ENCODE results near the gene GPC3. TPM values are rescaled to one million over a fixed set of nuclear protein-coding genes. Genes with fewer than 3 reads are reported as not detected.

The GPC3 gene
- total and polyA plus RNA-seq, 2 of the 4 experiments (the other 2 are of a cell fraction) = not detected

DNA sequence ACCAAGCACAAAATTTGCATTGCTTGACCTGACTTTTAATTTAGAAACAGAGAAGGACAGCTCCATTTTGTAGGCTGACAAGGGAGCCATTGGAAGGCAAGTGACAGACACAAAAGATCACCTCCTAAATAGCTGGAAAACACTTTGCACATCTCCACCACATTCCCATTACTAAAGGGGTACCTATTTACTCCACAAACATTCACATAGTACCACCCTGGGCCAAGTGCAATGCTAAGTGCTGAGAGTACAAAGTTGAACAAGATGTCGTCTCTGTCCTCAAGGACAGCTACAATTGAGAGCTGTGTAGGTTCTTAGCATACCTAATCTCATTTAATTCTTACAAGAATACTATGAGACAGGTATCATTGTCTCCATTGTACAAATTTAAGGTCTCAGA, 417.3 kb downstream of the GPC3 start:
- H2BK15ac ChIP-seq (ENCODE audit: low read depth, low read length) = no peak overlapping the region
- no peak overlapping the region for H3K18ac ChIP-seq (ENCODE audit: low read depth, low read length)
- no peaks in the 10 kb centered on the region for H3K9me3 ChIP-seq (ENCODE audit: control insufficient read depth, insufficient read depth, low read length)
- H2BK120ac ChIP-seq (ENCODE audit: low read depth, low read length) = no peak overlapping the region
- DNase-seq (no peak), ATAC-seq (ENCODE audit: low read depth) (no peak)
- dilution Hi-C loops (cut with HindIII; ENCODE audit: low sequenced_read_pairs, unreplicated experiment) (no loop called here), in situ Hi-C loops (cut with MboI; ENCODE audit: low sequenced_read_pairs) (no loop called here), intact Hi-C loops (cut with micrococcal nuclease) (no loop called here)
- H3K4me2 ChIP-seq (ENCODE audit: low read depth, low read length) = no peak overlapping the region
- H3K4ac ChIP-seq (ENCODE audit: low read depth, low read length) = no peak overlapping the region
- H3K56ac ChIP-seq (ENCODE audit: extremely low read depth, insufficient read depth, low read length) = no peak overlapping the region
- no peak overlapping the region for H2BK20ac ChIP-seq (ENCODE audit: low read depth, low read length)
- H3K4me1 ChIP-seq (ENCODE audit: control insufficient read depth, insufficient read depth, low read length) = no peaks in the 10 kb centered on the region
- H3K23ac ChIP-seq (ENCODE audit: low read depth, low read length) = no peak overlapping the region
- no peak overlapping the region for H4K8ac ChIP-seq (ENCODE audit: low read depth in 2 of 2, low read length in 2 of 2)
- TF ChIP-seq CEBPB (IDR thresholded peaks at IDR 0.05; ENCODE audit: low read depth, low read length) (no peak), RFX5 (IDR thresholded peaks at IDR 0.05; ENCODE audit: low read depth, low read length) (no peak), POLR2A (IDR thresholded peaks at IDR 0.05; ENCODE audit: low read depth, low read length) (no peak), SMC3 (IDR thresholded peaks at IDR 0.05; ENCODE audit: low read depth, low read length) (no peak), BHLHE40 (IDR thresholded peaks at IDR 0.05; ENCODE audit: low read depth, low read length) (no peak), ELK1 (IDR thresholded peaks at IDR 0.05; ENCODE audit: borderline replicate concordance, low read depth, low read length) (no peak)
- no peak overlapping the region for H2AK5ac ChIP-seq (ENCODE audit: low read depth, low read length)
- no peaks in the 10 kb centered on the region for H3K9me1 ChIP-seq (ENCODE audit: insufficient read depth, low read length)
- no TSS peak for BruUV-seq (replicated peaks)
- no peak overlapping the region for H4K5ac ChIP-seq (ENCODE audit: low read depth, low read length)
- no peaks in the 10 kb centered on the region; the same call in none of the 2 replicates for H3K27me3 ChIP-seq (ENCODE audit: control insufficient read depth, insufficient read depth, low read length)
- no peaks in the 10 kb centered on the region for H3K79me1 ChIP-seq (ENCODE audit: low read depth in 1 of 2, low read length in 2 of 2)
- no peak overlapping the region for H2BK5ac ChIP-seq (ENCODE audit: low read depth, low read length, poor library complexity, severe bottlenecking)
- H3K9ac ChIP-seq (ENCODE audit: low read depth, low read length) = no peak overlapping the region
- no peak overlapping the region for H3K14ac ChIP-seq (replicated peaks; ENCODE audit: low read depth, low read length)
- H2AK9ac ChIP-seq (replicated peaks; ENCODE audit: low read depth, low read length, poor library complexity) = no peak overlapping the region
- H3K4me3 ChIP-seq (ENCODE audit: insufficient read depth, low read depth, low read length) = no peak overlapping the region
- CTCF ChIA-PET = no interaction called here
- POLR2A ChIA-PET (ENCODE audit: unreplicated experiment) = no interaction called here
- no peak overlapping the region for H3K27ac ChIP-seq (ENCODE audit: insufficient read depth, low read length)
- H4K91ac ChIP-seq (ENCODE audit: insufficient read depth, low read depth, low read length) = no peak overlapping the region
- no peaks in the 10 kb centered on the region for H3K36me3 ChIP-seq (ENCODE audit: control insufficient read depth, insufficient read depth, low read length)
- H4K20me1 ChIP-seq (ENCODE audit: insufficient read depth, low read length) = no peaks in the 10 kb centered on the region
- no CpG with 5 or more reads among the region's 1 CpG for WGBS, 2 experiments (ENCODE audit: extremely low coverage in 2 of 2, insufficient read length in 1 of 2)
- H2AFZ ChIP-seq (replicated peaks; ENCODE audit: low read length, poor library complexity) = no peak overlapping the region

All from IMR-90 (cell line).